ENCODE data around the gene ABCB8. TPM values are rescaled to one million over a fixed set of nuclear protein-coding genes. Genes with fewer than 3 reads are reported as not detected.
A peak's percentile ranks its signal among the peaks of the same experiment; 100 is the strongest.

The ABCB8 gene
- polyA plus RNA-seq, 1 donor (not counting 4 experiments of a cell fraction or from before 2014, with no cell fraction given), result 15.5 TPM

DNA sequence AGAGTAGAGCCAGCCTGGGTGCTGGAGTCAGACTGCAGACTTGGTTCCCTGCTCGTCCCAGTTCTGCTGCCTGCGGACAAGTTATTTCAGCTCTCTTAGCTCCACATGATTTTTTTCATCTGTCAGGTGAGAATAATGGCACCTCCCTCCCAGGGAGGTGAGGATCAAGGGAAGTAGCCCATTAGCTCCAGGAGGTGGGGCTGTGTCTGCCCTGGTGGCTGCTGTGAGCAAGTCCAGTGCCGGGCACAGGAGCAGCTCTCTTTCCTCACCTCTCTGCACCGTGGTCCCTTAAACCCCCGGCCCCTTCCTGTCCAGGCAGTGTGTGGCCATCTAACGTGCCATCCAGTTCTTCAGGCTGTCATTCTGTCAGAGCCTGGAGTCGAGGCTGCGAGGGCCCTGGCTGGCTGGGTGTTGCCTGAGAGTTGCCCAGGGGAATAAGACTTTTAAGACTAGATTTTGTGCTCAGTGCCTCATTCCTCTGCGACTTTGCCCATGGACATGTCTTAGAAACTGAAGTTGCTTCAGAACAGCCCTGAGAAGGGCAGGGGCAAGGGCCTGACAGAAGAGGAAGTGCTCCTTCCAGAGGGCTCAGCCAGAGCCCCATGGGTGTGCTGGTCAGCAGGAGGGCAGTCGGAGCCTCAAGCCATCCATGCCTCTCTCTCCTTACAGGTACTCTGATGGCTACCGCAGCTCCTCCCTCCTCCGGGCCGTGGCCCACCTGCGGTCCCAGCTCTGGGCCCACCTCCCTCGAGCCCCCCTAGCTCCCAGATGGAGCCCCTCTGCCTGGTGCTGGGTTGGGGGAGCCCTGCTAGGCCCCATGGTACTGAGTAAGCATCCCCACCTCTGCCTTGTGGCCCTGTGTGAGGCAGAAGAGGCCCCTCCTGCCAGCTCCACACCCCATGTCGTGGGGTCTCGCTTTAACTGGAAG, 5.0 kb downstream of the ABCB8 start:
- no peak overlapping the region for H3K9ac ChIP-seq (ENCODE audit: control insufficient read depth, extremely low read depth, insufficient read depth, low read length)
- H3K27ac ChIP-seq (ENCODE audit: control insufficient read depth, insufficient read depth, low read length), result no peak overlapping the region
- dilution Hi-C loops (cut with MboI; ENCODE audit: extremely low pct_ligation_motif_present, low sequenced_read_pairs), result no loop called here
- DNase-seq (ENCODE audit: low read depth, low spot score), result no peak
- TF ChIP-seq EZH2 (IDR thresholded peaks at IDR 0.05; ENCODE audit: low read length), result no peak
- peak; percentile 38 to 56 (median 41) for TF ChIP-seq CTCF (optimal IDR thresholded peaks at IDR 0.05 in 1 of 3, IDR thresholded peaks at IDR 0.05 in 1 of 3, conservative IDR thresholded peaks at IDR 0.05 in 1 of 3; ENCODE audit: extremely low read depth in 1 of 3, insufficient read depth in 2 of 3, low read length in 3 of 3)
- no peak for FAIRE-seq
- H3K4me3 ChIP-seq (ENCODE audit: control insufficient read depth in 2 of 3, extremely low read depth in 1 of 3, insufficient read depth in 2 of 3, low read depth in 1 of 3, low read length in 3 of 3), result no peak overlapping the region
- peaks cover 6% of the 10 kb centered on the region for H3K79me2 ChIP-seq (ENCODE audit: control insufficient read depth, insufficient read depth, low read length)
- H3K9me1 ChIP-seq (ENCODE audit: control insufficient read depth, extremely low read depth, insufficient read depth, low read length), result peaks cover 2% of the 10 kb centered on the region
- H4K20me1 ChIP-seq (ENCODE audit: control insufficient read depth, extremely low read depth, insufficient read depth, low read length), result no peaks in the 10 kb centered on the region
- H3K4me1 ChIP-seq (ENCODE audit: control insufficient read depth, extremely low read depth, insufficient read depth, low read length), result no peaks in the 10 kb centered on the region
- peaks cover 26 to 34% of the 10 kb centered on the region in 2 experiments for H3K36me3 ChIP-seq (ENCODE audit: control insufficient read depth in 2 of 2, extremely low read depth in 1 of 2, insufficient read depth in 2 of 2, low read length in 2 of 2)
- no peaks in the 10 kb centered on the region for H3K9me3 ChIP-seq (ENCODE audit: control insufficient read depth, low read depth, low read length)
- H2AFZ ChIP-seq (ENCODE audit: control insufficient read depth, low read length), result no peak overlapping the region
- H3K4me2 ChIP-seq (ENCODE audit: control insufficient read depth, extremely low read depth, insufficient read depth, low read depth, low read length), result no peak overlapping the region
- H3K27me3 ChIP-seq (ENCODE audit: control insufficient read depth, extremely low read depth, insufficient read depth, low read length), result no peaks in the 10 kb centered on the region

DNA sequence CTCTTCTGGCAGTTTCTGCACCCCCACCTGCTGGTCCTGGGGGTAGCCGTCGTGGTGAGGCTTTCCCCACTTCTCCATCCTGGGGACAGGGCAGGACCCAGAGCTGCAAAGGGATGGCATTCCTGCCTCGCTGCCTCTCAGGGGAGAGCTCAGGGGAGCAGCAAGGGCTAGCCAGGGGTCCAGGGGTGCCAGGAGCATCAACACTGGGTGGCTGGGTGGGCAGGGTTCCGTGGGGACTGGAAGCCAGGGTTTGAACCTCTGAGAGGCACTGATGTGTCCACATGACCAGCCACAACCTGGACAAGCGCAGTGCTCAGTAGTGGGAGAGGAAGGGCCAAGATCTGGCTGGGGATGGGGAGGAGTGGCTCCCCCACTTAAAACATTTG, 5.6 kb downstream of the ABCB8 start:
- no peaks in the 10 kb centered on the region for H4K20me1 ChIP-seq (ENCODE audit: control insufficient read depth, extremely low read depth, insufficient read depth, low read length)
- no peak overlapping the region for H2AFZ ChIP-seq (ENCODE audit: control insufficient read depth, low read length)
- no peak overlapping the region for H3K4me2 ChIP-seq (ENCODE audit: control insufficient read depth, extremely low read depth, insufficient read depth, low read depth, low read length)
- peaks cover 6% of the 10 kb centered on the region for H3K79me2 ChIP-seq (ENCODE audit: control insufficient read depth, insufficient read depth, low read length)
- H3K4me1 ChIP-seq (ENCODE audit: control insufficient read depth, extremely low read depth, insufficient read depth, low read length), result peaks cover 2% of the 10 kb centered on the region
- H3K27ac ChIP-seq (ENCODE audit: control insufficient read depth, insufficient read depth, low read length), result no peak overlapping the region
- H3K9me3 ChIP-seq (ENCODE audit: control insufficient read depth, low read depth, low read length), result no peaks in the 10 kb centered on the region
- DNase-seq (ENCODE audit: low read depth, low spot score) (no peak), FAIRE-seq (no peak)
- H3K9me1 ChIP-seq (ENCODE audit: control insufficient read depth, extremely low read depth, insufficient read depth, low read length), result peaks cover 2% of the 10 kb centered on the region
- no peak overlapping the region for H3K4me3 ChIP-seq (ENCODE audit: control insufficient read depth in 2 of 3, extremely low read depth in 1 of 3, insufficient read depth in 2 of 3, low read depth in 1 of 3, low read length in 3 of 3)
- H3K9ac ChIP-seq (ENCODE audit: control insufficient read depth, extremely low read depth, insufficient read depth, low read length), result no peak overlapping the region
- H3K27me3 ChIP-seq (ENCODE audit: control insufficient read depth, extremely low read depth, insufficient read depth, low read length), result no peaks in the 10 kb centered on the region
- TF ChIP-seq EZH2 (IDR thresholded peaks at IDR 0.05; ENCODE audit: low read length), result no peak
- dilution Hi-C loops (cut with MboI; ENCODE audit: extremely low pct_ligation_motif_present, low sequenced_read_pairs), result no loop called here
- H3K36me3 ChIP-seq (ENCODE audit: control insufficient read depth in 2 of 2, extremely low read depth in 1 of 2, insufficient read depth in 2 of 2, low read length in 2 of 2), result peaks cover 26 to 34% of the 10 kb centered on the region in 2 experiments

Data from keratinocyte (primary cell).